Calu3 (cell line): ENCODE results near the gene CT45A10. TPM values are rescaled to one million over a fixed set of nuclear protein-coding genes. Genes with fewer than 3 reads are reported as not detected.
"Not testable (repeated sequence)": the region's sequence is repeated elsewhere in the genome, so short reads cannot be mapped to it uniquely, and the experiment has no call there.

Source experiments
- BruUV-seq: library from RNA; stranded (reverse); fragments of 400-500 nt; replicated peaks from 2 replicates; lab custom pipeline; 2021; lab: Mats Ljungman, UMichigan
- CTCF ChIA-PET: fragments of 300-600 bp; sonication (Branson Sonifier 250); formaldehyde crosslinking; loops from one replicate; lab custom pipeline; 2022; ENCODE audit warnings: antibody characterized with exemption; lab: Charles Lee
- DNase-seq: peaks from one replicate; pipeline ENCODE4 v3.0.0; 2022
- H3K27ac Mint-ChIP-seq: one replicate; pipeline ENCODE4 v1.8.0; 2022; ENCODE audit warnings: mixed read lengths; ENCODE audit not compliant: unreplicated experiment
- H3K27me3 Mint-ChIP-seq: one replicate; pipeline ENCODE4 v1.8.0; 2022; ENCODE audit warnings: mixed read lengths; ENCODE audit not compliant: unreplicated experiment
- H3K36me3 Mint-ChIP-seq: one replicate; pipeline ENCODE4 v1.8.0; 2022; ENCODE audit warnings: mild to moderate bottlenecking, moderate library complexity, mixed read lengths; ENCODE audit not compliant: insufficient read depth, unreplicated experiment
- H3K4me1 Mint-ChIP-seq: one replicate; pipeline ENCODE4 v1.8.0; 2022; ENCODE audit warnings: mild to moderate bottlenecking, low read depth, mixed read lengths; ENCODE audit not compliant: unreplicated experiment
- H3K4me3 Mint-ChIP-seq: one replicate; pipeline ENCODE4 v1.8.0; 2022; ENCODE audit warnings: mild to moderate bottlenecking, low read depth, moderate library complexity, mixed read lengths; ENCODE audit not compliant: unreplicated experiment
- H3K9me3 Mint-ChIP-seq: one replicate; pipeline ENCODE4 v1.8.0; 2022; ENCODE audit warnings: low read depth, mixed read lengths; ENCODE audit not compliant: unreplicated experiment
- intact Hi-C: fragments of 100-400 bp; cut with micrococcal nuclease; formaldehyde crosslinking; loops from one replicate; pipeline ENCODE4 v1.10.0; 2022; ENCODE audit not compliant: unreplicated experiment
- total RNA-seq: library from RNA; stranded (reverse); gene quantifications from 2 replicates; pipeline ENCODE4 v1.2.3, GENCODE V29; 2022

CT45A10 gene
- total RNA-seq, 1 experiment from 2014 or later: not detected

DNA sequence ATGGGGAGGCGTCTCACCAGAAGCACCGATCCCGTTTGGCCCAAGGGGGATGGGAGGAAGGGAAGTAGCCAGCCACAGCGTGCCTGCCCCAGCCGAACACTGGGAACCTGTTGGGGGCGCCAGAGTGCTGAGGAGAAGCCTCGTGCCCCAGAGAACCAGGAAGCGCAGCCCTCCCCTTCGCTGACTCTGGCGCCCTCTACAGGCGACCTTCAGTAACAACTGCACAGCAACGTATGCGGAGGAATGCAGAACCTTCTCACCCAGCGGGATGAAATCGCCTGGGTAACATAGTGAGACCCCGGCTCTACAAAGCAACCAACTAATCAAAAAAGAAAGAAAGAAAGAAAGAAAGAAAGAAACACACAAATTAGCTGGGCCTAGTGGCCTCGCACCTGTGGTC lies 21.5 kb downstream of the CT45A10 start, which contains the start of gene CT45A9:
Gene CT45A9 (minus strand): TSS at position 101 of the 400 bp plus-strand sequence. CDS start 3,751 bp downstream, outside the sequence.
- DNase-seq, H3K9me3 Mint-ChIP-seq, H3K4me3 Mint-ChIP-seq, H3K36me3 Mint-ChIP-seq, H3K27me3 Mint-ChIP-seq, BruUV-seq, CTCF ChIA-PET, intact Hi-C loops, H3K27ac Mint-ChIP-seq, H3K4me1 Mint-ChIP-seq: not testable (repeated sequence)

DNA sequence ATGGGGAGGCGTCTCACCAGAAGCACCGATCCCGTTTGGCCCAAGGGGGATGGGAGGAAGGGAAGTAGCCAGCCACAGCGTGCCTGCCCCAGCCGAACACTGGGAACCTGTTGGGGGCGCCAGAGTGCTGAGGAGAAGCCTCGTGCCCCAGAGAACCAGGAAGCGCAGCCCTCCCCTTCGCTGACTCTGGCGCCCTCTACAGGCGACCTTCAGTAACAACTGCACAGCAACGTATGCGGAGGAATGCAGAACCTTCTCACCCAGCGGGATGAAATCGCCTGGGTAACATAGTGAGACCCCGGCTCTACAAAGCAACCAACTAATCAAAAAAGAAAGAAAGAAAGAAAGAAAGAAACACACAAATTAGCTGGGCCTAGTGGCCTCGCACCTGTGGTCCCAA lies 38.8 kb downstream of the CT45A10 start, which contains the start of gene CT45A8:
Gene CT45A8 (minus strand): TSS at position 101 of the 400 bp plus-strand sequence. CDS start 3,755 bp downstream, outside the sequence.
- H3K4me3 Mint-ChIP-seq, DNase-seq, H3K27ac Mint-ChIP-seq, BruUV-seq, H3K27me3 Mint-ChIP-seq, H3K9me3 Mint-ChIP-seq, CTCF ChIA-PET, H3K4me1 Mint-ChIP-seq, H3K36me3 Mint-ChIP-seq, intact Hi-C loops: not testable (repeated sequence)

DNA sequence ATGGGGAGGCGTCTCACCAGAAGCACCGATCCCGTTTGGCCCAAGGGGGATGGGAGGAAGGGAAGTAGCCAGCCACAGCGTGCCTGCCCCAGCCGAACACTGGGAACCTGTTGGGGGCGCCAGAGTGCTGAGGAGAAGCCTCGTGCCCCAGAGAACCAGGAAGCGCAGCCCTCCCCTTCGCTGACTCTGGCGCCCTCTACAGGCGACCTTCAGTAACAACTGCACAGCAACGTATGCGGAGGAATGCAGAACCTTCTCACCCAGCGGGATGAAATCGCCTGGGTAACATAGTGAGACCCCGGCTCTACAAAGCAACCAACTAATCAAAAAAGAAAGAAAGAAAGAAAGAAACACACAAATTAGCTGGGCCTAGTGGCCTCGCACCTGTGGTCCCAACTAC lies 56.1 kb downstream of the CT45A10 start, which contains the start of gene CT45A7:
Gene CT45A7 (minus strand): TSS at position 101 of the 400 bp plus-strand sequence. CDS start 3,747 bp downstream, outside the sequence.
- BruUV-seq, H3K4me3 Mint-ChIP-seq, H3K9me3 Mint-ChIP-seq, CTCF ChIA-PET, H3K36me3 Mint-ChIP-seq, intact Hi-C loops, H3K4me1 Mint-ChIP-seq, H3K27me3 Mint-ChIP-seq, DNase-seq, H3K27ac Mint-ChIP-seq: not testable (repeated sequence)

Other genes with a start within 250 kb of the CT45A10 start
- gene CT45A1, start 179.8 kb downstream of the CT45A10 start, total RNA-seq: not detected in 2 replicates
- not detected in 2 replicates for gene CT45A3, start 125.3 kb downstream of the CT45A10 start, total RNA-seq
- gene CT45A5, start 107.9 kb downstream of the CT45A10 start, total RNA-seq: not detected in 2 replicates
- not detected in 2 replicates for gene CT45A6, start 90.7 kb downstream of the CT45A10 start, total RNA-seq
- gene CT45A2, start 73.4 kb downstream of the CT45A10 start, total RNA-seq: not detected in 2 replicates
- gene CT45A7, start 56.2 kb downstream of the CT45A10 start, total RNA-seq: not detected in 2 replicates
- gene CT45A8, start 38.9 kb downstream of the CT45A10 start, total RNA-seq: not detected in 2 replicates
- gene CT45A9, start 21.6 kb downstream of the CT45A10 start, total RNA-seq: not detected in 2 replicates
- not detected in 2 replicates for gene SAGE1, start 272 bp upstream of the CT45A10 start, total RNA-seq
- gene MMGT1, start 80.5 kb upstream of the CT45A10 start, total RNA-seq: 33.0 and 37.1 TPM in 2 replicates
- 19.7 and 21.7 TPM in 2 replicates for gene SLC9A6, start 92.0 kb upstream of the CT45A10 start, total RNA-seq